Fibroblast of peridontal ligament (primary cell): ENCODE data around the gene FMN1.

Experiments used
- DNase-seq: peaks from one replicate; pipeline ENCODE4 v3.0.0-alpha.2; 2010; ENCODE audit errors: extremely low read depth

Gene FMN1

GRCh38 chr15:32933236-32933635 lies 261.3 kb downstream of the FMN1 start:
- DNase-seq, result peak; percentile 64

- no peak for DNase-seq
Observed at GRCh38 chr15:32928876-32929275, 265.6 kb downstream of the FMN1 start.

GRCh38 chr15:32927124-32927523 lies 267.4 kb downstream of the FMN1 start:
- DNase-seq, result no peak

- no peak for DNase-seq
Observed at GRCh38 chr15:32923176-32923575, 271.3 kb downstream of the FMN1 start.

- no peak for DNase-seq
Observed at GRCh38 chr15:32922541-32922940, 272.0 kb downstream of the FMN1 start.

- DNase-seq, result peak; percentile 100
Observed at GRCh38 chr15:32919749-32920414, 274.6 kb downstream of the FMN1 start.

- peak; percentile 67 for DNase-seq
Observed at GRCh38 chr15:32918547-32918946, 276.0 kb downstream of the FMN1 start.

GRCh38 chr15:32910839-32911238 lies 283.7 kb downstream of the FMN1 start:
- DNase-seq, result no peak

- peak; percentile 67 for DNase-seq
Observed at GRCh38 chr15:32909431-32909830, 285.1 kb downstream of the FMN1 start.

- peak; percentile 41 for DNase-seq
Observed at GRCh38 chr15:32908872-32909271, 285.6 kb downstream of the FMN1 start.

GRCh38 chr15:32908135-32908801 lies 286.2 kb downstream of the FMN1 start:
- DNase-seq, result peak; percentile 57

GRCh38 chr15:32905481-32905880 lies 289.0 kb downstream of the FMN1 start:
- no peak for DNase-seq

- DNase-seq, result no peak
Observed at GRCh38 chr15:32904448-32904847, 290.1 kb downstream of the FMN1 start.

GRCh38 chr15:32903591-32904290 lies 290.8 kb downstream of the FMN1 start:
- no peak for DNase-seq

- no peak for DNase-seq
Observed at GRCh38 chr15:32901995-32902394, 292.5 kb downstream of the FMN1 start.

- no peak for DNase-seq
Observed at GRCh38 chr15:32901192-32901591, 293.3 kb downstream of the FMN1 start.

GRCh38 chr15:32899126-32899596 lies 295.4 kb downstream of the FMN1 start:
- no peak for DNase-seq

- no peak for DNase-seq
Observed at GRCh38 chr15:32898414-32898813, 296.1 kb downstream of the FMN1 start.

GRCh38 chr15:32893421-32893820 lies 301.1 kb downstream of the FMN1 start:
- no peak for DNase-seq

- no peak for DNase-seq
Observed at GRCh38 chr15:32889214-32889613, 305.3 kb downstream of the FMN1 start.

GRCh38 chr15:32888221-32888761 lies 306.2 kb downstream of the FMN1 start:
- DNase-seq, result peak; percentile 65

GRCh38 chr15:32887090-32887489 lies 307.4 kb downstream of the FMN1 start:
- peak; percentile 66 for DNase-seq

- no peak for DNase-seq
Observed at GRCh38 chr15:32886459-32886858, 308.1 kb downstream of the FMN1 start.
